K562 (cell line): ENCODE results near the gene MRPL4. TPM values are rescaled to one million over a fixed set of nuclear protein-coding genes. Genes with fewer than 3 reads are reported as not detected.

Source experiments
- AFF4 ChIP-seq: sonication (generic); formaldehyde crosslinking; IDR thresholded peaks from 2 replicates; pipeline ENCODE4 v1.8.0; 2023; ENCODE audit warnings: mild to moderate bottlenecking, missing genetic modification reagents
- CCNT2 ChIP-seq: IDR thresholded peaks from 2 replicates; pipeline ENCODE4 v1.6.1; 2011; ENCODE audit warnings: borderline replicate concordance, low read depth, mild to moderate bottlenecking, moderate library complexity, mixed read lengths, low read length; ENCODE audit not compliant: insufficient read length; ENCODE audit errors: extremely low read depth
- E2F6 ChIP-seq, 2 experiments: IDR thresholded peaks; 2 replicates each; pipeline ENCODE4 v1.6.1; 2011; ENCODE audit warnings: borderline replicate concordance in 1 of 2, control low read depth in 1 of 2, low read depth in 1 of 2, low read length in 1 of 2, mild to moderate bottlenecking in 1 of 2, mixed read lengths in 1 of 2, moderate library complexity in 1 of 2; ENCODE audit not compliant: insufficient read depth in 1 of 2, insufficient read length in 1 of 2, poor library complexity in 1 of 2, severe bottlenecking in 1 of 2; ENCODE audit errors: extremely low read depth in 1 of 2
- EP300 ChIP-seq: IDR thresholded peaks from 2 replicates; pipeline ENCODE4 v1.6.1; 2012; ENCODE audit warnings: low read length, improper control_type of control experiment
- GMEB1 ChIP-seq: fragments of 250-450 bp; sonication (Bioruptor Pico); IDR thresholded peaks from 2 replicates; pipeline ENCODE4 v1.4.0; 2020; ENCODE audit warnings: mild to moderate bottlenecking
- HDGF ChIP-seq: fragments of 450-650 bp; IDR thresholded peaks from 2 replicates; pipeline ENCODE4 v1.6.1; 2016
- MIER1 ChIP-seq: fragments of 450-650 bp; IDR thresholded peaks from 2 replicates; pipeline ENCODE4 v1.6.1; 2016; ENCODE audit warnings: antibody characterized with exemption, mild to moderate bottlenecking, low read depth
- NFXL1 ChIP-seq: fragments of 450-650 bp; formaldehyde crosslinking; IDR thresholded peaks from 2 replicates; pipeline ENCODE4 v1.4.0; 2021; ENCODE audit warnings: mild to moderate bottlenecking
- SMARCE1 ChIP-seq: fragments of 450-650 bp; IDR thresholded peaks from 2 replicates; pipeline ENCODE4 v1.7.1; 2016; ENCODE audit warnings: mild to moderate bottlenecking
- SUPT5H ChIP-seq: fragments of 450-650 bp; IDR thresholded peaks from 2 replicates; pipeline ENCODE4 v1.6.1; 2016
- TAL1 ChIP-seq: fragments of 450-650 bp; IDR thresholded peaks from 2 replicates; pipeline ENCODE4 v1.6.1; 2016; ENCODE audit warnings: mild to moderate bottlenecking
- THRB ChIP-seq: fragments of 450-650 bp; formaldehyde crosslinking; conservative IDR thresholded peaks from 2 replicates; pipeline ENCODE4 v1.4.0; 2022; ENCODE audit warnings: mild to moderate bottlenecking, missing genetic modification characterization
- ZMIZ1 ChIP-seq, 2 experiments: fragments of 150-350 bp in 1 of 2; IDR thresholded peaks; 2 replicates each; pipeline ENCODE4 v1.6.1; 2012 to 2016; ENCODE audit warnings: low read depth in 2 of 2, low read length in 2 of 2, mild to moderate bottlenecking in 1 of 2, moderate library complexity in 1 of 2
- ZNF766 ChIP-seq: fragments of 200-800 bp; sonication (Bioruptor generic); conservative IDR thresholded peaks from 2 replicates; pipeline ENCODE4 v1.6.1; 2016; ENCODE audit warnings: missing genetic modification characterization, missing compliant biosample characterization
- polyA plus RNA-seq, 8 experiments: library from polyadenylated mRNA; depleted of rRNA in 4 of 8; stranded (reverse) in 5 of 8; unstranded in 3 of 8; fragments of >200 nt; fragmentation: Nextera tagmentation in 2 of 8; fragmentation: Illumina TruSeq in 1 of 8; extraction: Ambion mirVana in 2 of 8; extraction: Trizol in 1 of 8; gene quantifications; 2 replicates each; pipeline versions ENCODE4 v1.2.1 to v1.2.3, GENCODE V29; 2011 to 2014; ENCODE audit warnings: inconsistent platforms in 1 of 8, missing spikeins in 1 of 8
- total RNA-seq, 7 experiments: library from RNA; depleted of rRNA in 6 of 7; stranded (reverse); fragments of >200 nt in 6 of 7; fragmentation: Illumina TruSeq in 2 of 7; extraction: Trizol in 2 of 7; gene quantifications; 2 replicates each; pipeline versions ENCODE4 v1.2.1 to v1.2.3, GENCODE V29; 2011 to 2021; ENCODE audit warnings: low replicate concordance in 1 of 7

Gene MRPL4
- total and polyA plus RNA-seq, 9 of the 15 experiments (the other 6 are each of a cell fraction or from before 2014, with no cell fraction given): 1.4 to 239 (median 64.9) TPM

- peak in 1 of 2 experiments; percentile 78; a peak in 2 of 4 replicates for TF ChIP-seq ZMIZ1 (IDR thresholded peaks at IDR 0.05; ENCODE audit: low read depth in 2 of 2, low read length in 2 of 2)
- TF ChIP-seq CCNT2: peak; percentile 88
- TF ChIP-seq HDGF: 0 out of 2 replicates have a peak, but pooled peaks have one; percentile 56
- TF ChIP-seq NFXL1 (CRISPR knock-in tag): no peak
- TF ChIP-seq AFF4: no peak
- peak; percentile 92 for TF ChIP-seq THRB (CRISPR knock-in tag)
- peak; percentile 64; the same call in 1 of the 2 replicates for TF ChIP-seq SUPT5H
- peak; percentile 89 for TF ChIP-seq EP300
- 0 out of 2 replicates have a peak, but pooled peaks have one; percentile 17 for TF ChIP-seq GMEB1
- peak; percentile 91 for TF ChIP-seq TAL1
- TF ChIP-seq MIER1: no peak
- TF ChIP-seq SMARCE1: peak; percentile 82
- peak; percentile 23 to 51 for TF ChIP-seq E2F6 (IDR thresholded peaks at IDR 0.05; ENCODE audit: borderline replicate concordance in 1 of 2, extremely low read depth in 1 of 2, insufficient read depth in 1 of 2, insufficient read length in 1 of 2, low read depth in 1 of 2, low read length in 1 of 2, poor library complexity in 1 of 2, severe bottlenecking in 1 of 2)
- peak; percentile 54 for TF ChIP-seq ZNF766
Observed at GRCh38 chr19:10299545-10300458, 47.8 kb downstream of the MRPL4 start (continued).
